Measurements from ENCODE around the gene MPC1.
"Not testable (repeated sequence)": the region's sequence is repeated elsewhere in the genome, so short reads cannot be mapped to it uniquely, and the experiment has no call there.

Gene MPC1

GRCh38 chr6:166345672-166346071 lies 37.1 kb downstream of the MPC1 start:
- DNase-seq (ENCODE audit: low read depth in 2 of 2), result not testable (repeated sequence)

DNA sequence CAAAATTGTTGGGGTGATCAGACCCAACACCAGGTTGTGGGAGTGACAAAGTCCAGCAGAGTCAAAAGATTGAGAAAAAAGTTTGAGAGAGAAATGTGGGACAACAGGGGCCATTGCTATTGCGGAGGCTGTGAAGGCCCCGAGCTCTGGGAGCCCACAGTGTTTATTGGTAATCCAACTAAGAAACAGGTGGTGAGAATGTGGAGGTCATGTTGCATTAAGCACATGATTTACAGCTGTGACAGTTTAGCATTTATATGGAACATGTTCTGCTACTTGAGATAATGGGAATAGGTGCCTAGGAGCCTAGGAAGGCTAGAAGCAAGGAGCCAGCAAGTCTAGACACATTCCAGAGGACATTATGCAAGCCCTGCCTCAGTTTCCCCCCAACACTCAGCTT lies 37.8 kb downstream of the MPC1 start:
- DNase-seq (ENCODE audit: low read depth in 2 of 2), result not testable (repeated sequence)

DNA sequence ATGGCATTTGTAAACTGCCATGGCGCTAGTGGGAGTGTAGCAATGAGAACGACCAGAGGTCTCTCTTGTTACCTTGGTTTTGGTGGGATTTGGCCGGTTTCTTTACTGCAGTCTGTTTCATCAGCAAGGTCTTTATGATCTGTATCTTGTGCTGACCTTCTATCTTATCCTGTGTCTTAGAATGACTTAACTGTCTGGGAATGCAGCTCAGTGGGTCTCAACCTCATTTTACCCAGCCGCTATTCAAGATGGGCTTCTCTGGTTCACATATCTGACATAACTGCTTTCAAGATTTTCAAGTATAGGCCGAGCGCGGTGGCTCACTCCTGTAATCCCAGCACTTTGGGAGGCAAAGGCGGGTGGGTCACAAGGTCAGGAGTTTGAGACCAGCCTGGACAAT lies 38.5 kb downstream of the MPC1 start:
- DNase-seq (ENCODE audit: low read depth in 2 of 2), result no peak

GRCh38 chr6:166343150-166343487 lies 39.6 kb downstream of the MPC1 start:
- DNase-seq (ENCODE audit: low read depth in 2 of 2), result no peak

GRCh38 chr6:166342349-166343149 lies 40.2 kb downstream of the MPC1 start, which contains the start of gene SFT2D1:
Gene SFT2D1, minus strand, starts transcription at chr6:166342545. Its CDS starts 64 bp downstream, at chr6:166342481.
- peak; percentile 60 to 73 for DNase-seq (ENCODE audit: low read depth in 2 of 2)

DNA sequence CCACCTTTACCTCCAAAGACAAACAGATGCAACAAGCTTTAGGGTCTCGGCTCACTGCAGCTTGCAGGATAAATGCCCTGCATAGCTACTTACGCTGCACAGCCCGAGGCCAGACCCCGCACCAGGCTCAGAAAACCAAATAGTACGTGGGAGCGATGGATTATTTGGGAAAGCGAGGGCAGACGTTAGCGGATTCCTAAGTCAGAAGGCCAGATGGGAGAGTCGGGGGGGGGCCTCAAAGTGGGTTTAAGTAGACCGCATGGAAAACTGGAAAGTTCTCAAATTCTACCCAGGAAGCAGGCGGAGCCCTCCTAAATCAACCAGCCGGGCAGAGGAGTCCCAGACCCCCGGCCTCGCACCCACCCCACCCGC lies 40.8 kb downstream of the MPC1 start:
- DNase-seq (ENCODE audit: low read depth in 2 of 2), result no peak

DNA sequence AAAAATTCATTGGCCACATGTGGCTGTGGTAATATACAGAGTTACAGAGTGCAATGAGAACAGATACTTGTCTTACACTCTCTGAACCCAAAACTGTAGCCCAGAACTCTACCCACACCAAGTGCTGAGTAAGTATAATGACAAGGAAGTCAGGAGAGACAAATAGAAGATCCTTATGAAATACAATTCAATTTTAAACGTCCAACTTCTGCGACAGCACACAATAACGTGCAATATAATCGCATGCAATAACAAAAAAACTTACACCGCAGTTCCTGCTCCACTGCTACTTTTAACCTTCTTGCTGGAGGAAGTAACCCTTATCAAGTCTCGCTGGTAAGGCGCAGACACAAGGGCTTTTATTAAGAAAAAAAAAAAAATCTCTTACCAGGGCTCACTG lies 41.3 kb downstream of the MPC1 start:
- no peak for DNase-seq (ENCODE audit: low read depth in 2 of 2)

DNA sequence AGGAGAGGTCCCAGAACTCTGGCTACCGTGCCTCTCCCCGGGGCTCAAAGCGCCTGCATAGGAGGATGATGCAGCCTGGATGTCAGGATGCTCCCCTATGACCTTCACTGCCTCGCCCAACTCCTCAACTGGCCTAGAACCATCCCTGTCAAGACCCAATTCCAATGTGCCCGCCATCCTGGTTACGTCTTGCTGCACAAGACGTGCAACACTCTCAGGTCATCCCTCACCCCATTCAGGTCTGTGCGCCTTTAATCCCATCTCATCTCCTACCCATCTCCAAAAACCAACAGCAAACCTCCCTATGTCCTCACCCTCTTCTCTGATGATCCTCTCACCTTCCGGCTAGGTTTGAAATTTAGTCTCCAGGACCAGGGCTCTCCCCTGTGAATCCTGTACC lies 43.9 kb downstream of the MPC1 start:
- no peak for DNase-seq (ENCODE audit: low read depth in 2 of 2)

DNA sequence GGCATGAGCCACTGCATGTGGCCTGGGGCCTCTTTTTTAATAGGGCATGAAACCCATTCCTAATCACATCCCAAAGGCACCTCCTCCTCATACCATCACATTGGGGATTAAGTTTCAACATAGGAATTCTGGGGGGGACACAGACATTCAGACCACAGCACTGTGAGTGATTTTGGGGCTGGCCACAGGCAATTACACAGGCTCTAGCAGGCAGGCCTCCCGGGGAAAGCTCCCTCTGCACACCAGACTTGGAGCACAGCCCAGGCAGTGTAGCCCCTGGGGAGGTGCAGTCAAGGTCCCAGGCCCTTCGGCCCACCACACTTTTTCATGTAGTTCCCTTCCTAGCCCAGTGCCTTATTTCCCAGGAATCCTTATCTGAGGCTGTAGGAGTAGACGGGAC lies 45.9 kb downstream of the MPC1 start:
- DNase-seq (ENCODE audit: low read depth in 2 of 2), result no peak

DNA sequence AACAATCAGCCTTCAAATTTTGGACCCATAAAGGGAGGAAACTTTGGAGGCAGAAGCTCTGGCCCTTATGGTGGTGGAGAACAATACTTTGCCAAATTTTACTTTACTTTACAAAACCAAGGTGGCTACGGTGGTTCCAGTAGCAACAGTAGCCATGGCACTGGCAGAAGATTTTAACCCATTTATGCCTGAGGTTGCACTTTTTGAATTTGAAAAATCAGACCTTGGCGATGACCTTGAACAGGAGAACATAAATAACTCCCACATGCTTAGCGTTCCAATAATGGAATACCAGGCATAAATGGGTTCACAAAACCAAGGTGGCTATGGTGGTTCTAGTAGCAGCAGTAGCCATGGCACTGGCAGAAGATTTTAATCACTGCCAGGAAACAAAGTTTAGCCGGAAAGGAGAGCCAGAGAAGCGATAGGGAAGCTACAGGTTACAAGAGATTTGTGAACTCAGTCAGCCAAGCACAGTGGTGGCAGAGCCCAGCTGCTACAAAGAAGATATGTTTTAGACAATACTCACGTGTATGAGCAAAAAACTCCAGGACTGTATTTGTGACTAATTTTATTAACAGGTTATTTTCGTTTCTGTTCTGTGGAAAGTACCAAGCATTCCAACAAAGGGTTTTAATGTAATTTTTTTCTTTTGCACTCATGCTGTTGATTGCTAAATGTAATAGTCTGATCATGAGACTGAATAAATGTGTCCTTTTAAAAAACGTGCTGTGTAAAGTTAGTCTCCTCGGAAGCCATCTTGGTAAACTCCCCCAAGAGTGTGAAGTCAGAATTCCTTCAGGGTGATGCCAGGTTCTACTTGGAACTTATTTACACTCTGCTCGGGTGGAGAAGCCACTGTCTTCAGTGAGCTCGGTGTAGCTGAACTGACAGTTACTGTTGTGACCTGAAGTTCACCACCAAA lies 47.1 kb downstream of the MPC1 start:
- no peak for DNase-seq (ENCODE audit: low read depth in 2 of 2)

DNA sequence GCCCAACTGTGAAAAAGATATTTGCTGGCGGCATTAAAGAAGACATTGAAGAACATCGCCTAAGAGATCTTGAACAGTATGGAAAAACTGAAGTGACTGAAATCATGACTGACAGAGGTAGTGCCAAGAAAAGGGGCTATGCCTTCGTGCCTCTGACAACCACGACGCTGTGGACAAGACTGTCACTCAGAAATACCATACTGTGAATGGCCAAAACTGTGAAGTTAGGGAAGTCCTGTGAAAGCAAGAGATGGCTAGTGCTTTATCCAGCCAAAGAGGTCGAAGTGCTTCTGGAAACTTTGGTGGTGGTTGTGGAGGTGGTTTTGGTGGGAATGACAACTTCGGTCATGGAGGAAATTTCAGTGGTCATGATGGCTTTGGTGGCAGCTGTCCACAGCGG lies 47.9 kb downstream of the MPC1 start:
- no peak for DNase-seq (ENCODE audit: low read depth in 2 of 2)

- no peak for DNase-seq (ENCODE audit: low read depth in 2 of 2)
These were observed 49.4 kb downstream of the MPC1 start for GRCh38 chr6:166333172-166333995.

DNA sequence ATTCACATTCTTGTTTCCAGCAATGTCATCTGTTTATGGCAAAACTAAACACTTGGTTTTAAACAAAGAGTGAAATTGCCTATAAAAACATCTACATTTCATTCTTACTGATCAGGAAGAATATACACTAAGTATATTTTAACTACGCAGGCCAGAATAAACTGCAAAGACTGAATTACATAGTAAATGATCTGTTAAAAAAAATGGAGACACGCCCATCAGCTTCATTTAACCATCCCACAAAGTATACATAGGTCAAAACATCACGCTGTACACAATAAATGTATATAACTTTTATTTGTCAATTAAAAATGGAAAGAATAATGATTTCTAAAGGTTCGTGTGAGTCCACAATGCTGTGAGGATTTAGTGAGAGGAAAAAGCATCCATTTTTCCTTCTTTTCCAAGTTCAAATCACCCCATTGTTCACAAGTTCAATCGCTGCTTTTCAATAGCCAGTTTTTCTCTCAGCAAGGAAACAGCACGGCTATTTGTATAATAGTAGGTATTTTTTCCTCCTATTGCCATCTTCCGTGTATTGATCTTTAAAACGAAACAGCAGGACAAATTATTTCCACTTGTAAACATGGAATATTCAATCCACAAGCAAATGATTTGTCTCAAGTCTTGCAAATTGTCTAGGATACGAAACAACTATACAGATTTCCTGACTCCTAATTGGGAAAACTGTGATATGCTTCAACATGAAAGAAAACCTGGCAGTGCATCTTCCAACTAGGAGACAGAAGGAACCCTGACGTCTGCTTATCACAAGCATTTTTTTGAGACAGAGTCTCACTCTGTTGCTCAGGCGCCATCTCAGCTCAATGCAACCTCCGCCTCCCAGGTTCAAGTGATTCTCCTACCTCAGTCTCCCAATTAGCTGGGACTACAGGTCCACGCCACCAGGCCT lies 51.0 kb downstream of the MPC1 start:
- no peak for DNase-seq (ENCODE audit: low read depth in 2 of 2)

- DNase-seq (ENCODE audit: low read depth in 2 of 2), result no peak
These were observed 52.1 kb downstream of the MPC1 start for GRCh38 chr6:166330612-166331011.

GRCh38 chr6:166325383-166326042 lies 57.2 kb downstream of the MPC1 start:
- DNase-seq (ENCODE audit: low read depth in 2 of 2), result no peak

- DNase-seq (ENCODE audit: low read depth in 2 of 2), result no peak
These were observed 59.3 kb downstream of the MPC1 start for GRCh38 chr6:166323395-166323794.

- no peak for DNase-seq (ENCODE audit: low read depth in 2 of 2)
These were observed 63.8 kb downstream of the MPC1 start for GRCh38 chr6:166318649-166319600.

DNA sequence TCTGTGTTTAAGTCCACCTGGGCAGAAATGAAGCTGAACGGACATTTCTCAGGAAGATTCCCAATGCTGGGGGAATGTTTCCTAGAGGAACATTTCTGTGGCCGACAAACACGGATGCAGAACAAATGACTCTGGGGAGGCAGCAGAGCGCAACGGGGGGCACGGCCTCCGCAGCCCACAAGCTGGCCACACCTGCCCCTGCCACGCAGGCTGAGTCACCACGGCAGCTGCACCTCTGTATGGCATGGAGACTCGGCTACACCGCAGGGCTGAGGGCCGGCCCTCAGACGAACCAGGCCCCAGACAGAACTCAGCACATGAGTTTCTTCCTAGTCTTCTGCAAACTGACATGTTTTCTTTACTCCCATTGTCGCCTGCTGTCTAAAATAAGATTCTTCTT lies 64.5 kb downstream of the MPC1 start:
- no peak for DNase-seq (ENCODE audit: low read depth in 2 of 2)
